HepG2 (cell line): ENCODE results near the gene PSKH1. TPM values are rescaled to one million over a fixed set of nuclear protein-coding genes. Genes with fewer than 3 reads are reported as not detected.
A peak's percentile ranks its signal among the peaks of the same experiment; 100 is the strongest.

Experiments used
- ATAC-seq: fragments of 200-7000 bp; cut with Tn5 transposase; 3 replicates; pipeline ENCODE4 v1.9.1; 2020; ENCODE audit warnings: mild to moderate bottlenecking, moderate library complexity
- BruUV-seq: library from RNA; stranded (reverse); fragments of 400-500 nt; replicated peaks from 2 replicates; lab custom pipeline; 2021; lab: Mats Ljungman, UMichigan
- CTCF ChIA-PET: fragments of 300-600 bp; formaldehyde crosslinking; extraction: SDS; loops from one replicate; lab custom pipeline; 2021; ENCODE audit warnings: low total read pairs, inconsistent platforms, low intra/inter-chr PET ratio; lab: Yijun Ruan, JAX
- POLR2A ChIA-PET: fragments of 350-600 bp; sonication (Branson Sonifier 250); formaldehyde crosslinking; loops from one replicate; lab custom pipeline; 2020; ENCODE audit warnings: antibody characterized with exemption, inconsistent platforms; lab: Yijun Ruan, JAX
- DNase-seq: peaks from one replicate; pipeline ENCODE4 v3.0.0-alpha.2; 2015; ENCODE audit warnings: low spot score
- FAIRE-seq: peaks from 3 replicates; lab custom pipeline; 2011; peaks lifted over from hg19 to GRCh38; lab: Jason Lieb, UNC
- H2AFZ ChIP-seq: one replicate; pipeline ENCODE4 v1.6.1; 2011; ENCODE audit warnings: low read length, inconsistent platforms
- H3K27ac ChIP-seq: fragments of 300-600 bp; 3 replicates; pipeline ENCODE4 v1.8.0; 2011; ENCODE audit warnings: mixed run types, mild to moderate bottlenecking, mixed read lengths, low read length, inconsistent platforms; ENCODE audit not compliant: insufficient read depth; ENCODE audit errors: extremely low read length
- H3K27me3 ChIP-seq, 2 experiments: fragments of 200-600 bp in 1 of 2; 2 replicates in 1 of 2; 3 replicates in 1 of 2; pipeline versions ENCODE4 v1.6.0 to v1.8.0; 2011; ENCODE audit warnings: low read length in 2 of 2, mild to moderate bottlenecking in 2 of 2, moderate library complexity in 2 of 2, inconsistent platforms in 1 of 2; ENCODE audit not compliant: insufficient read depth in 2 of 2, control insufficient read depth in 1 of 2
- H3K36me3 ChIP-seq, 2 experiments: fragments of 200-600 bp in 1 of 2; replicated peaks in 1 of 2; 2 replicates in 1 of 2; 3 replicates in 1 of 2; pipeline versions ENCODE4 v1.5.1 to v1.8.0; 2011; ENCODE audit warnings: low read length in 2 of 2, inconsistent platforms in 1 of 2; ENCODE audit not compliant: insufficient read depth in 2 of 2, control insufficient read depth in 1 of 2
- H3K4me1 ChIP-seq: 2 replicates; pipeline ENCODE4 v1.5.1; 2012; ENCODE audit warnings: low read length, inconsistent platforms; ENCODE audit not compliant: insufficient read depth
- H3K4me2 ChIP-seq: 2 replicates; pipeline ENCODE4 v1.6.0; 2011; ENCODE audit warnings: low read depth, low read length, inconsistent platforms
- H3K4me3 ChIP-seq, 3 experiments: fragments of 200-600 bp in 1 of 3; sonication (generic), shearing (Covaris generic) in 1 of 3; replicated peaks in 1 of 3; 2 replicates each; pipeline ENCODE4 v1.5.1; 2011 to 2016; ENCODE audit warnings: low read length in 3 of 3, inconsistent platforms in 2 of 3, low read depth in 2 of 3, mild to moderate bottlenecking in 2 of 3, control low read depth in 1 of 3, mixed read lengths in 1 of 3; ENCODE audit not compliant: insufficient read depth in 1 of 3
- H3K79me2 ChIP-seq: one replicate; pipeline ENCODE4 v1.6.1; 2011; ENCODE audit warnings: low read length, inconsistent platforms; ENCODE audit not compliant: insufficient read depth
- H3K9ac ChIP-seq: 2 replicates; pipeline ENCODE4 v1.6.0; 2011; ENCODE audit warnings: mild to moderate bottlenecking, low read depth, low read length, inconsistent platforms; ENCODE audit not compliant: insufficient read depth
- H3K9me3 ChIP-seq: 2 replicates; pipeline ENCODE4 v1.5.1; 2012; ENCODE audit warnings: mild to moderate bottlenecking, low read length
- H4K20me1 ChIP-seq: 2 replicates; pipeline ENCODE4 v1.6.0; 2011; ENCODE audit warnings: inconsistent platforms, mild to moderate bottlenecking, low read length, moderate library complexity; ENCODE audit not compliant: insufficient read depth
- MBD4 ChIP-seq: IDR thresholded peaks from 2 replicates; pipeline ENCODE4 v1.6.1; 2012; ENCODE audit warnings: low read length, inconsistent platforms, borderline replicate concordance
- ZBTB38 ChIP-seq: sonication (generic); formaldehyde crosslinking; IDR thresholded peaks from 2 replicates; pipeline ENCODE4 v1.5.1; 2020; ENCODE audit warnings: mild to moderate bottlenecking, missing genetic modification reagents
- ZFP41 ChIP-seq: sonication (generic); formaldehyde crosslinking; IDR thresholded peaks from 2 replicates; pipeline ENCODE4 v1.4.0; 2020; ENCODE audit warnings: mild to moderate bottlenecking, missing genetic modification reagents, borderline replicate concordance
- WGBS: methylation state at CpG from one replicate; pipeline ENCODE4 v1.1.6; 2017; ENCODE audit warnings: low lambda C conversion rate; 5-methylcytosine and 5-hydroxymethylcytosine counted together
- in situ Hi-C: cut with HindIII; loops from 2 replicates; pipeline ENCODE4 v1.10.0; 2017; ENCODE audit warnings: low pct_unique_long_range_greater_than_20kb; ENCODE audit not compliant: extremely low pct_ligation_motif_present
- intact Hi-C: fragments of 100-400 bp; cut with micrococcal nuclease; formaldehyde crosslinking; loops from one replicate; pipeline ENCODE4 v1.10.0; 2022; ENCODE audit not compliant: unreplicated experiment
- polyA plus RNA-seq, 8 experiments: library from polyadenylated mRNA; depleted of rRNA in 3 of 8; stranded (reverse) in 7 of 8; unstranded in 1 of 8; fragments of >200 nt; fragmentation: Illumina TruSeq in 4 of 8; extraction: Trizol in 4 of 8; gene quantifications; 2 replicates each; pipeline versions ENCODE4 v1.2.1 to v1.2.3, GENCODE V29; 2011 to 2016; ENCODE audit warnings: low read depth in 4 of 8, missing spikeins in 1 of 8, mixed read lengths in 1 of 8; ENCODE audit not compliant: insufficient read depth in 1 of 8
- total RNA-seq, 5 experiments: library from RNA; depleted of rRNA; stranded (reverse); fragments of >200 nt; fragmentation: Illumina TruSeq; extraction: Trizol; gene quantifications; 2 replicates each; pipeline ENCODE4 v1.2.3, GENCODE V29; 2016; ENCODE audit warnings: low read depth in 1 of 5
- TF ChIP-seq, protein P1 (sequence below): sonication (generic); formaldehyde crosslinking; IDR thresholded peaks from 2 replicates; pipeline ENCODE4 v1.5.1; 2020; ENCODE audit warnings: missing genetic modification reagents, mild to moderate bottlenecking, borderline replicate concordance
- TF ChIP-seq, protein P2 (sequence below): sonication (generic); formaldehyde crosslinking; IDR thresholded peaks from 2 replicates; pipeline ENCODE4 v1.8.0; 2022; ENCODE audit warnings: missing genetic modification reagents, mild to moderate bottlenecking, borderline replicate concordance

The PSKH1 gene
- total and polyA plus RNA-seq, 2 of the 13 experiments (the other 11 are each of a cell fraction or from before 2014, with no cell fraction given), result 8.4 to 19.1 TPM

DNA sequence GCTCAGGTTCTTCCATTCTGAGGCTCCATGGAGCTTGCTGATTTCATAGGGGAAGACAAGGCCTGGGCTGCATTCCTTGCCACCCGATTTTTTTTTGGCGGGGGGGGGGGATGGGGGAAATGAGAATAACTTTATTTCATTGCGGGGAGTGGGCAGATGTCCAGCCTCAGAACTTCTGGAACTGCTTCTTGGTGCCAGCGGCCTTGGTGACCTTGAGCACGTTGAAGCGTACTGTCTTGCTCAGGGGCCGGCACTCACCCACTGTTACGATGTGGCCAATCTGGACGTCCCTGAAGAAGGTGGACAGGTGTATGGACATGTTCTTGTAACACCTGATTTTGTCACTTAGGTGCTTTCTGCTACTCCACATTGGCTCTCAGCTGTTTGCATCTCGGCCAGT, 37.3 kb upstream of the PSKH1 start:
- Histone ChIP-seq H3K9ac (no peak overlapping the region; the same call in 1 of the 2 replicates), H3K27me3 (no peaks in the 10 kb centered on the region), H4K20me1 (peaks cover 61% of the 10 kb centered on the region), H3K27ac (peak overlapping the region; percentile 20), H3K4me2 (no peak overlapping the region), H3K4me3 (no peak overlapping the region), H3K9me3 (no peaks in the 10 kb centered on the region), H2AFZ (no peak overlapping the region), H3K4me1 (peaks cover 64% of the 10 kb centered on the region), H3K79me2 (peaks cover 90% of the 10 kb centered on the region), H3K36me3 (peaks cover 4 to 20% of the 10 kb centered on the region in 2 experiments; a peak in 4 of 5 replicates)
- no peak for ATAC-seq
- ChIA-PET POLR2A (interaction anchor here (0.6 to 3.3 kb wide), 3 partner anchors 9 to 235 kb away, joined by 3 to 15 read pairs (median 7); partner anchors contain the start of gene NUTF2), CTCF (no interaction called here)
- DNase-seq, result no peak
- in situ Hi-C loops (no loop called here), intact Hi-C loops (no loop called here)
- WGBS, result 87% methylated on average over 10 of the region's 10 CpGs
- BruUV-seq, result no TSS peak
- 0 out of 2 replicates have a peak, but pooled peaks have one; percentile 32 for TF ChIP-seq ZBTB38 (CRISPR knock-in tag)
- TF ChIP-seq, protein P1, sequence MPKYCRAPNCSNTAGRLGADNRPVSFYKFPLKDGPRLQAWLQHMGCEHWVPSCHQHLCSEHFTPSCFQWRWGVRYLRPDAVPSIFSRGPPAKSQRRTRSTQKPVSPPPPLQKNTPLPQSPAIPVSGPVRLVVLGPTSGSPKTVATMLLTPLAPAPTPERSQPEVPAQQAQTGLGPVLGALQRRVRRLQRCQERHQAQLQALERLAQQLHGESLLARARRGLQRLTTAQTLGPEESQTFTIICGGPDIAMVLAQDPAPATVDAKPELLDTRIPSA (CRISPR knock-in tag), result no peak
- no peak for TF ChIP-seq MBD4
- no peak for TF ChIP-seq ZFP41
- TF ChIP-seq, protein P2, sequence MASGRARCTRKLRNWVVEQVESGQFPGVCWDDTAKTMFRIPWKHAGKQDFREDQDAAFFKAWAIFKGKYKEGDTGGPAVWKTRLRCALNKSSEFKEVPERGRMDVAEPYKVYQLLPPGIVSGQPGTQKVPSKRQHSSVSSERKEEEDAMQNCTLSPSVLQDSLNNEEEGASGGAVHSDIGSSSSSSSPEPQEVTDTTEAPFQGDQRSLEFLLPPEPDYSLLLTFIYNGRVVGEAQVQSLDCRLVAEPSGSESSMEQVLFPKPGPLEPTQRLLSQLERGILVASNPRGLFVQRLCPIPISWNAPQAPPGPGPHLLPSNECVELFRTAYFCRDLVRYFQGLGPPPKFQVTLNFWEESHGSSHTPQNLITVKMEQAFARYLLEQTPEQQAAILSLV (CRISPR knock-in tag), result no peak
- no peak for FAIRE-seq
